Endodermal cell (in vitro differentiated cells): Measurements from ENCODE around the gene PON3. TPM values are rescaled to one million over a fixed set of nuclear protein-coding genes. Genes with fewer than 3 reads are reported as not detected.

Experiments used
- DNase-seq: peaks from one replicate; pipeline ENCODE4 v3.0.0-alpha.2; 2017
- H3K27ac ChIP-seq: 2 replicates; pipeline ENCODE4 v1.5.1; 2013; ENCODE audit warnings: mild to moderate bottlenecking, low read depth, low read length, moderate library complexity
- H3K27me3 ChIP-seq: 2 replicates; pipeline ENCODE4 v1.6.1; 2013; ENCODE audit warnings: mild to moderate bottlenecking, low read length, moderate library complexity; ENCODE audit not compliant: insufficient read depth, control insufficient read depth, poor library complexity, severe bottlenecking
- H3K36me3 ChIP-seq: 2 replicates; pipeline ENCODE4 v1.7.0; 2013; ENCODE audit warnings: mild to moderate bottlenecking, low read length, moderate library complexity; ENCODE audit not compliant: control insufficient read depth, insufficient read depth
- H3K4me1 ChIP-seq: one replicate; pipeline ENCODE4 v1.7.0; 2013; ENCODE audit warnings: low read length; ENCODE audit not compliant: control insufficient read depth, insufficient read depth
- H3K4me3 ChIP-seq: 2 replicates; pipeline ENCODE4 v1.5.1; 2013; ENCODE audit warnings: mild to moderate bottlenecking, low read length, moderate library complexity
- H3K9ac ChIP-seq: 2 replicates; pipeline ENCODE4 v1.6.1; 2013; ENCODE audit warnings: mild to moderate bottlenecking, low read length, moderate library complexity; ENCODE audit not compliant: poor library complexity, severe bottlenecking; ENCODE audit errors: extremely low read depth
- H3K9me3 ChIP-seq: 2 replicates; pipeline ENCODE4 v1.6.1; 2013; ENCODE audit warnings: mild to moderate bottlenecking, low read length, moderate library complexity; ENCODE audit not compliant: control insufficient read depth
- H3K27ac Mint-ChIP-seq: 2 replicates; pipeline ENCODE4 v1.8.0; 2020; ENCODE audit warnings: mixed read lengths
- H3K27me3 Mint-ChIP-seq: 2 replicates; pipeline ENCODE4 v1.8.0; 2021; ENCODE audit warnings: mild to moderate bottlenecking, mixed read lengths; ENCODE audit not compliant: insufficient read depth
- H3K36me3 Mint-ChIP-seq: 2 replicates; pipeline ENCODE4 v1.8.0; 2020; ENCODE audit warnings: low read depth, mixed read lengths
- H3K4me1 Mint-ChIP-seq: 2 replicates; pipeline ENCODE4 v1.8.0; 2020; ENCODE audit warnings: mixed read lengths
- H3K4me3 Mint-ChIP-seq: 2 replicates; pipeline ENCODE4 v1.8.0; 2020; ENCODE audit warnings: mild to moderate bottlenecking, moderate library complexity, mixed read lengths
- H3K9me3 Mint-ChIP-seq: 2 replicates; pipeline ENCODE4 v1.8.0; 2020; ENCODE audit warnings: mild to moderate bottlenecking, mixed read lengths
- CTCF ChIP-seq: fragments of 200-600 bp; sonication (generic); conservative IDR thresholded peaks from 2 replicates; pipeline ENCODE4 v1.5.0; 2021; ENCODE audit warnings: antibody characterized with exemption, mild to moderate bottlenecking
- WGBS, 2 experiments: methylation state at CpG; one replicate each; pipeline versions ENCODE4 v1.1.5 to v1.1.7; 2013; ENCODE audit warnings: missing lambda C conversion rate in 2 of 2, mixed read lengths in 1 of 2; ENCODE audit not compliant: insufficient coverage in 1 of 2, insufficient read length in 1 of 2; 5-methylcytosine and 5-hydroxymethylcytosine counted together
- total RNA-seq, 2 donors: library from RNA; stranded (reverse); fragmentation: NEBNext Ultra II Directional in 1 of 2; extraction: Animal tissue kit (Norgen Biotek cat#: 25700) in 1 of 2; gene quantifications; 2 replicates in 1 of 2; 3 replicates in 1 of 2; pipeline ENCODE4 v1.2.1, GENCODE V29; 2021

PON3 gene
- total RNA-seq, 2 donors from 2014 or later = 0.55 TPM; not detected in 1

- Histone ChIP-seq H3K27me3 (no peaks in the 10 kb centered on the region), H3K4me3 (no peak overlapping the region), H3K9ac (no peak overlapping the region), H3K9me3 (no peaks in the 10 kb centered on the region), H3K4me1 (peaks cover 8% of the 10 kb centered on the region), H3K27ac (no peak overlapping the region), H3K36me3 (no peaks in the 10 kb centered on the region)
- no peak overlapping the region for H3K27ac Mint-ChIP-seq
- whole genome bisulfite sequencing, 2 experiments = 92 to 100% methylated on average over 1 to 2 of the region's 2 CpGs
- H3K27me3 Mint-ChIP-seq = no peaks in the 10 kb centered on the region
- H3K9me3 Mint-ChIP-seq = no peaks in the 10 kb centered on the region
- no peak for TF ChIP-seq CTCF
- peaks cover 26% of the 10 kb centered on the region for H3K36me3 Mint-ChIP-seq
- H3K4me1 Mint-ChIP-seq = peaks cover 8% of the 10 kb centered on the region
- no peak for DNase-seq
- no peak overlapping the region for H3K4me3 Mint-ChIP-seq
Measured at GRCh38 chr7:95432606-95433005, 36.4 kb upstream of the PON3 start.

GRCh38 chr7:95430864-95431263 is 34.7 kb upstream of the PON3 start:
- Mint-ChIP-seq H3K4me3 (no peak overlapping the region), H3K27me3 (no peaks in the 10 kb centered on the region), H3K27ac (no peak overlapping the region), H3K4me1 (peaks cover 24% of the 10 kb centered on the region), H3K36me3 (peaks cover 26% of the 10 kb centered on the region), H3K9me3 (no peaks in the 10 kb centered on the region)
- H3K4me1 ChIP-seq = peaks cover 19% of the 10 kb centered on the region
- no peak overlapping the region for H3K9ac ChIP-seq
- no peaks in the 10 kb centered on the region for H3K27me3 ChIP-seq
- WGBS, 2 experiments = 96 to 100% methylated on average over 2 of the region's 2 CpGs
- no peak overlapping the region for H3K4me3 ChIP-seq
- no peak overlapping the region for H3K27ac ChIP-seq
- no peaks in the 10 kb centered on the region for H3K36me3 ChIP-seq
- DNase-seq = no peak
- TF ChIP-seq CTCF = no peak
- H3K9me3 ChIP-seq = no peaks in the 10 kb centered on the region

GRCh38 chr7:95429241-95429990 is 33.2 kb upstream of the PON3 start:
- no peak overlapping the region for H3K27ac Mint-ChIP-seq
- DNase-seq = no peak
- no peak for TF ChIP-seq CTCF
- H3K4me1 Mint-ChIP-seq = peaks cover 22% of the 10 kb centered on the region
- peaks cover 28% of the 10 kb centered on the region for H3K36me3 Mint-ChIP-seq
- Histone ChIP-seq H3K9ac (no peak overlapping the region), H3K36me3 (peaks cover 5% of the 10 kb centered on the region), H3K9me3 (no peaks in the 10 kb centered on the region), H3K4me1 (peaks cover 19% of the 10 kb centered on the region), H3K27me3 (no peaks in the 10 kb centered on the region), H3K27ac (no peak overlapping the region), H3K4me3 (no peak overlapping the region)
- H3K27me3 Mint-ChIP-seq = no peaks in the 10 kb centered on the region
- 92 to 95% methylated on average over 2 to 3 of the region's 5 CpGs for WGBS, 2 experiments
- H3K9me3 Mint-ChIP-seq = no peaks in the 10 kb centered on the region
- H3K4me3 Mint-ChIP-seq = no peak overlapping the region
